ENCODE results near the gene PROSER1.
"Not testable (repeated sequence)": the region's sequence is repeated elsewhere in the genome, so short reads cannot be mapped to it uniquely, and the experiment has no call there.

PROSER1 gene

DNA sequence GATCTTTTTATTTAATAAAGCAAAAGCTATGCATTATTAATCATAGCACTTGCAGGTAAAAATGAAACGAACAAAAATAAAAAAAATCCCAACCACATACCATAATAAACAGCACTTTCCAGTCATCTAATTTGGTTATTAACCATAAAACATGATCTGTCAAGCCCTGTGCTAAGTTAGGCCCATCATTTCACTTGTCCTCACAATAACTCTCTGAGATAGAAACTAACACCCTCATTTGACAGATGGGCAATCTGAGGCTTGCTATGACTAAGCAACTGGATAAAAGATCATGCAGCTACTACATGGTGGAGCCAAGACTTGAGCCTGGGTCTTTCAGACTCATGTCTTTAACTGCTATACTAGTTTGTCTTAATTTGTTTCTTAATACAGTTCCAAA is 21.8 kb downstream of the PROSER1 start:
- Mint-ChIP-seq H3K27me3 (no peaks in the 10 kb centered on the region), H3K9me3 (no peaks in the 10 kb centered on the region), H3K4me1 (ENCODE audit: low read depth in 2 of 2) (peaks cover 2 to 14% of the 10 kb centered on the region in 2 donors), H3K36me3 (ENCODE audit: insufficient read depth) (peaks cover 84% of the 10 kb centered on the region), H3K27ac (peak overlapping the region in 1 of 2 donors; percentile 20), H3K4me3 (no peak overlapping the region)
- ATAC-seq (replicated peaks) (peak; percentile 62), DNase-seq (no peak)

DNA sequence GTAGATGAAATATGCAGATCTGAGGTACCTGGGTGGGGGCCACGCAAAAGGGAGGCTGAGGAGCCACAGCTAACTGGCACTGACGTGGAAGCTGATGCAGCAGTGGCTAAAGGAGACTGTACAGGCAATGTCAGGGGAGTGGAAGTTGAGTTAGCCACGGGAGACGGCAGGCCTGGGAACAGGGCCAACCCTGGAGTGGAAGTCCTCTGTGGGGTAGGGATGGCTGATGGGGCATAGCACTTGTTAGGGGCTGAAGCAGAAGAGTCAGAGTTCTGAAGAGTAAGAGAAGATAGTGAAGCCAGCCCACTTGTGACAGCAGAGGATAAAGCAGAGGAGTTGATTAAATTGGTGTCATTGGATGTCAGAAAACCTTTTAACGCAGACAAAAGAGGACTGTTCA is 24.4 kb downstream of the PROSER1 start:
- H3K4me1 Mint-ChIP-seq (ENCODE audit: low read depth in 2 of 2): peaks cover 2 to 12% of the 10 kb centered on the region in 2 donors
- no peaks in the 10 kb centered on the region for H3K9me3 Mint-ChIP-seq
- ATAC-seq (replicated peaks): no peak
- no peak for DNase-seq
- H3K27me3 Mint-ChIP-seq: no peaks in the 10 kb centered on the region
- no peak overlapping the region for H3K27ac Mint-ChIP-seq
- peaks cover 66% of the 10 kb centered on the region for H3K36me3 Mint-ChIP-seq (ENCODE audit: insufficient read depth)
- H3K4me3 Mint-ChIP-seq: no peak overlapping the region

DNA sequence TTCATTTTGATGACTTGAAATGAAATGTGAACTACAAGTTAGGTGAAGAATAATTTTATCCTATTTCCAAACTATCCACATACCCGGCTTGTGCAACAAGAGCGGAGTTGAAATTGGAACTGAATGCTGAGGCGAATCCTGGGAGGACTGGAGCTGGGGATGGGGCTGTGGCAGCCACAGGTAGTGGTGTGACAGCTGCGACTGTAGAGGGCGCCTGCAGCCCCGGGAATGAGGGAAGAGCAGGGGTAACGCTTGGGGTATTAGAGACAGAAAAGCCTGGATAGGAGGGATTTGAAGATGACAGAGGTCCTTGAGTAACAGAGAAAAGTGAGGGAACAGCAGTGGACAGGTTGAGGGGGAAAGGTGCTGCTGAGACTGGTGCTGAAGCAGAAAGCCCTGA is 25.3 kb downstream of the PROSER1 start:
- no peak overlapping the region for H3K4me3 Mint-ChIP-seq
- H3K36me3 Mint-ChIP-seq (ENCODE audit: insufficient read depth): peaks cover 60% of the 10 kb centered on the region
- H3K9me3 Mint-ChIP-seq: no peaks in the 10 kb centered on the region
- H3K27me3 Mint-ChIP-seq: no peaks in the 10 kb centered on the region
- H3K4me1 Mint-ChIP-seq (ENCODE audit: low read depth in 2 of 2): peaks cover 2 to 4% of the 10 kb centered on the region in 2 donors
- ATAC-seq (replicated peaks): no peak
- peak overlapping the region in 1 of 2 donors; percentile 84 for H3K27ac Mint-ChIP-seq
- no peak for DNase-seq

DNA sequence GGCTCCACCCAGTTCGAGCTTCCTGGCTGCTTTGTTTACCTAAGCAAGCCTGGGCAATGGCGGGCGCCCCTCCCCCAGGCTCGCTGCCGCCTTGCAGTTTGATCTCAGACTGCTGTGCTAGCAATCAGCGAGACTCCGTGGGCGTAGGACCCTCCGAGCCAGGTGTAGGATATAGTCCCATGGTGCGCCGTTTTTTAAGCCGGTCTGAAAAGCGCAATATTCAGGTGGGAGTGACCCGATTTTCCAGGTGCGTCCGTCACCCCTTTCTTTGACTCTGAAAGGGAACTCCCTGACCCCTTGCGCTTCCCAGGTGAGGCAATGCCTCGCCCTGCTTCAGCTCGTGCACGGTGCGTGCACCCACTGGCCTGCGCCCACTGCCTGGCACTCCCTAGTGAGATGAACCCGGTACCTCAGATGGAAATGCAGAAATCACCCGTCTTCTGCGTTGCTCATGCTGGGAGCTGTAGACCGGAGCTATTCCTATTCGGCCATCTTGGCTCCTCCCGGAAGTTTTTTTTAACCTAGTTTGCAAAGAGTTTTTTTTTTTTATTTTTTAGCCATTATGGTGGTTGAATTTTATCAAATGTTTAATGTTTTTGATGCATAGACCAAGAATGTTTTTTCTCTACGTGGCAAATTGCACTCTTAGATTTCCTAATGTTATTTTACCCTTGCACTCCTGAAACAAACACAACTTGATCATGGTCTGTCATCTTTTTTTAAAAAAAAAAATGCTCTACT is 31.3 kb downstream of the PROSER1 start:
- H3K27me3 Mint-ChIP-seq; DNase-seq; H3K9me3 Mint-ChIP-seq; H3K27ac Mint-ChIP-seq; ATAC-seq (replicated peaks); H3K4me1 Mint-ChIP-seq (ENCODE audit: low read depth in 2 of 2): not testable (repeated sequence)
- peaks cover 12% of the 10 kb centered on the region for H3K36me3 Mint-ChIP-seq (ENCODE audit: insufficient read depth)
- H3K4me3 Mint-ChIP-seq: peak overlapping the region in 1 of 2 donors; percentile 55

DNA sequence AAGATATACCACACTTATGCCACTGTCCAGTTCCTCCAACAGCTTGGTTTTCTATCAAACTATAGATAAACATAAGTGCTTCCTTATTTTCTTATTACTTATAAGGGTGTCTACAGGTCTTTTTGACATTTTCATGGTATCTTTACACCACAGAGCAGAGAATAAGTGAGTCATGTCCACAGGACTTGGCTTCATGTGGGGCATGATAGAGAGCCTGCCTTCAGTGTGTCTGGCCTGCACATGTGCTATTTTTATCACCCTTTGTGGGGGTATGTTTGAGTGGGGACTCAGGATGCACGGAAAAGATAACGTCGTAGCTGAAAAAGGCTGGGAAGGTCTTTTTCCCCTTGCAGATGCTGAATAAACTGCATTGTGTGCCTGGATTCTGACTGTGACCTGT is 39.1 kb downstream of the PROSER1 start:
- Mint-ChIP-seq H3K27me3 (no peaks in the 10 kb centered on the region), H3K4me3 (no peak overlapping the region), H3K27ac (no peak overlapping the region), H3K9me3 (no peaks in the 10 kb centered on the region), H3K4me1 (ENCODE audit: low read depth in 2 of 2) (no peaks in the 10 kb centered on the region), H3K36me3 (ENCODE audit: insufficient read depth) (no peaks in the 10 kb centered on the region)
- no peak for DNase-seq
- no peak for ATAC-seq (replicated peaks)

DNA sequence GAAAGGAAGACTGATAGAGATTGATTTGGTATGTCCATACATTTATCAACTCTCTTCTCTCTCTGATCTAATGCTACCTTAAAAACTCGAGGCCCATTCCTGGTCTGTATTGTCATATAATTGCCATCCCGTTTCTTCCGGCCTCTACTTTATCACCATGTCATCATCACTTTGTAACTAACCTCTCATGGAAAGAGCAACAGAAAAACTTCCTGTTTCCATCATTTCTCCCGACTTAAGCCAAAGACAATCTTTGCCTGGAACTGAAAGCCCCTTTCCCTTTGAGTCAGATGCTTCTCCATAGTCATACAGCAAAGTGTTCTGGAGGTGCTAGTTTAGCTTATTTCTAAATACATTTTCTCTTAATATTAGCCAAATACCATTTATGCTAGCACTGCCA is 44.5 kb downstream of the PROSER1 start:
- ATAC-seq (replicated peaks) (no peak), DNase-seq (no peak)
- no peaks in the 10 kb centered on the region for H3K4me1 Mint-ChIP-seq (ENCODE audit: low read depth in 2 of 2)
- no peak overlapping the region for H3K27ac Mint-ChIP-seq
- H3K9me3 Mint-ChIP-seq: no peaks in the 10 kb centered on the region
- H3K36me3 Mint-ChIP-seq (ENCODE audit: insufficient read depth): no peaks in the 10 kb centered on the region
- no peaks in the 10 kb centered on the region for H3K27me3 Mint-ChIP-seq
- no peak overlapping the region for H3K4me3 Mint-ChIP-seq

DNA sequence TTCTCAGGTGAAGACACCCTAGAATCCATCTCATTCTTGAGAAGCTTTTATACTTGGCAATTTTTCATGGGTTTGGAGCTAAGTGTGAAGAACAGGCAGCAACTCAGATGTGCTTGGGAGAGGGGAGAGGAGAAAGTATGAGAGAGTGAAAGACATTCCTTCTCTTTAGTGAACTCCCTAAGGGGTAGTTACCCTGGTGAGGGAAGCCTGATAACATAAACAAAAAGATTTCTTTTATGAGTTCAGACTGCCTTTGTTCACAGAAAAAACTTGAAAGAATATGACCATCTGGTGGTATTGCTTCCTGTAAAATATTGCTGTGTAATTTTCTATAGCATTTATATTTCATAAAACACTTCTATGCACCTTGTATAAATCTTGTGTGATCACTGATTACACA is 47.2 kb downstream of the PROSER1 start, which contains the start of gene STOML3:
STOML3 (minus strand) TSS at position 139 of the 400 bp plus-strand sequence; CDS start at position 29, 110 bp downstream.
- Mint-ChIP-seq H3K36me3 (ENCODE audit: insufficient read depth) (no peaks in the 10 kb centered on the region), H3K4me3 (no peak within 1 kb of the TSS), H3K27me3 (no peaks in the 10 kb centered on the region), H3K27ac (no peak within 1 kb of the TSS), H3K4me1 (ENCODE audit: low read depth in 2 of 2) (no peaks in the 10 kb centered on the region), H3K9me3 (no peaks in the 10 kb centered on the region)
- DNase-seq (no peak), ATAC-seq (replicated peaks) (no peak)

DNA sequence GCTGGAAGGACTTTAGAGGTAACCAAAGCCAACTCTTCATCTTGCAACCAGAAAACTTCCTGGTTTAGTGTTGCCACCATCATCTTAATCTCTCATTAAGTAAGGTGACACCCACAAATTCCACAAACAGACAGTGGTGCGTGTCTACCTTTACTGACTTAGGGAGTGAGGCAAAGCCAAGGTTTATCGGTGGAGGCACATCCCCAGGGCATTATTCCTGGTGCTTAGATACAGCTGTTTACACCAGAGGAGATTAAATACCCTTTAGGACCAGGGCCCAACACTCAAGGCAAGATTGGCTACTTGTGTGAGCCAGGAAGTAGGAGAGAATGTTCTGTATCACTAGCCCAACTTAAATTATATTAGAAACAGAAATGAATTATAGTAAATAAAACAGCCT is 56.8 kb downstream of the PROSER1 start:
- H3K27me3 Mint-ChIP-seq: peaks cover 11 to 21% of the 10 kb centered on the region in 2 donors
- H3K4me1 Mint-ChIP-seq (ENCODE audit: low read depth in 2 of 2): no peaks in the 10 kb centered on the region
- ATAC-seq (replicated peaks) (no peak), DNase-seq (no peak)
- H3K27ac Mint-ChIP-seq: no peak overlapping the region
- peaks cover 6 to 8% of the 10 kb centered on the region in 2 donors for H3K9me3 Mint-ChIP-seq
- no peaks in the 10 kb centered on the region for H3K36me3 Mint-ChIP-seq (ENCODE audit: insufficient read depth)
- H3K4me3 Mint-ChIP-seq: no peak overlapping the region

DNA sequence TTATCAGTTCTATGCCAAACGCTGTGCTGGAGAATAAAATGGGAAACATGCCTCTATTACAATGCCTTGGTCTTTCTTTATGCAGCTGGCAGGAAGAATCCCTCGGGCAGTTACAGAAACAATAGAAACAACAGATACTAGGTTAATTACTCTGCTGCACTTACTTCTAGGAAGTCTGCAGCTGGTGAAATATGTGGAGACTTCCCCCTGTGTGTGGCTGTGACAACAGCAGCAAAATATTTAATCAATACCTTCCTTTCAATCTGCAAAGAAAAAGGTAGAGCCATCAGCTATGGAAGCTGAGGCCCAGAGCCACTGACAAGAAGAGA is 57.2 kb downstream of the PROSER1 start:
- peaks cover 6 to 8% of the 10 kb centered on the region in 2 donors for H3K9me3 Mint-ChIP-seq
- H3K4me3 Mint-ChIP-seq: no peak overlapping the region
- no peak overlapping the region for H3K27ac Mint-ChIP-seq
- no peaks in the 10 kb centered on the region for H3K36me3 Mint-ChIP-seq (ENCODE audit: insufficient read depth)
- no peak for ATAC-seq (replicated peaks)
- DNase-seq: no peak
- H3K4me1 Mint-ChIP-seq (ENCODE audit: low read depth in 2 of 2): no peaks in the 10 kb centered on the region
- peaks cover 11 to 21% of the 10 kb centered on the region in 2 donors for H3K27me3 Mint-ChIP-seq

DNA sequence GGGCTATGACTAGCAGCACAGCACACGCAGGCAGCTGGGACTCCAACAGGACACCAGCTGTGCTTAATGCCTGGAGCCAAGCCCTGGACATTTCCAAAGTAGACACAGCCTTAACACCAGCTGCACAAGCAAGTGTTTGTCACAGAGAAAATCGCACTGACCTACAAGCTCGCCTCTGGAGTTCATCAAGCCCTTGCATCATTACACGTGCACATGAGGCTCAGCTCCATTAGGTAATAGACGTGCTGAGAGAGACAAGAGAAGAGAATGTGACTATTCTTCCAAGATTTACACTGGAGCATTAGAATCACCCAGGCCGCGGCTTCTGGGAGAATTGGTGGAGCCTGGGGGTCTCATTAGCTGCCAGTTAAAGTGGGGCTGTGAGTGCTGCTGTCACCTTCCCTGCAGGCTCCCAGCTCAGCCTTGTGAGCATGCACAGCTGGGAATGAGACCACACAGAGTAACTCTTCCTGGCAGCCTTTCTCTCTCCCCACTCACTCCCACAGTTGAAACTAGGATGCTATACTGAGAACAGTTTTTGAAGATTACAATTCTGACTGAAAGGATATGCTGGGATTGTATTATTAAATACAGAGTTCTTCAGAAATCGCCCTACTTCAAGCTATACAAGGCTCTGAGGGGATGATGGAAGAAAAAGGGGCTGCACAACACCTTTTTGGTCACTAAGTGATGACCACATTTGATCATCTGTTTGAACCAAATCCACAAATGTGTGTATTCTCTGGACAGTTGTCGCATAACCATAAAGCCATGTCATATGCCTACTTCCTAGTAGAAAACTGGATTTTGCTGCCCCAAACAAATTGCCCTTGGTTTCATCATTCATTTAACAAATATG is 57.8 kb downstream of the PROSER1 start:
- DNase-seq (no peak), ATAC-seq (replicated peaks) (no peak)

DNA sequence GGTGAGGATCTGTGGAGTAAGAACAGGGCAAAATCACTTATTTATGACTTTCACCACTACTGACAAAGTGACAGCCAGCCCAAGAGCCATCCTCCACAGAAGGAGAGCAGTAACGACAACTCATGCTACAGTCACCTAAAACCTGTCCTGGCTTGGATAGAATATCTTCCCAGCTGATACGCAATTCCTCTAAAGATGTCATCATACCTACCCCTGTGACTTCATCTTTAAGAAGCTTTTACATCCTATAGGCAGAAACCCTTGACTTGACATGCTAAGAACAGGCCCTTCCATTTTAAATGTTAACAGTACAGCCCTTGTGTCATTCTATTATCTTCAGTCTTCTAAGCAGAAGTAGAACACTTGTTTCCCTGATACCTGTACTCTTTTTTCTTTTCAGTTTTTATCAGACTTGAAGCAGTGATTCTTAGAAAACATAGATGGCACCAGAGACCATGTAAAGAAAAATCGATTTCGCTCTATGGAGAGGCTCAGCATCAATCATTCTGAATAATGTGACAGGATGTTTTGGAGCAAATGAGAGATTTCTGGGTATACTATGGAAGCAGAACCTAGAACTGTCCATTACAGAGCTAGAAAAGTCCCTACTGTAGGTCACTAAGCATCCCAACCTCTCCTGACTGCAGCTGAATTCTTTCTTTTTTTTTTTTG is 67.4 kb downstream of the PROSER1 start:
- peaks cover 5 to 38% of the 10 kb centered on the region in 2 donors for H3K27me3 Mint-ChIP-seq
- no peaks in the 10 kb centered on the region for H3K4me1 Mint-ChIP-seq (ENCODE audit: low read depth in 2 of 2)
- no peaks in the 10 kb centered on the region for H3K36me3 Mint-ChIP-seq (ENCODE audit: insufficient read depth)
- ATAC-seq (replicated peaks): no peak
- no peak overlapping the region for H3K27ac Mint-ChIP-seq
- no peak for DNase-seq
- H3K4me3 Mint-ChIP-seq: no peak overlapping the region
- H3K9me3 Mint-ChIP-seq: no peaks in the 10 kb centered on the region

More for the DNA sequence above, 57.8 kb downstream of the PROSER1 start:
- H3K4me1 Mint-ChIP-seq (ENCODE audit: low read depth in 2 of 2): no peaks in the 10 kb centered on the region
- no peaks in the 10 kb centered on the region for H3K36me3 Mint-ChIP-seq (ENCODE audit: insufficient read depth)
- H3K4me3 Mint-ChIP-seq: no peak overlapping the region
- H3K27ac Mint-ChIP-seq: no peak overlapping the region
- peaks cover 11 to 21% of the 10 kb centered on the region in 2 donors for H3K27me3 Mint-ChIP-seq
- H3K9me3 Mint-ChIP-seq: peaks cover 6 to 8% of the 10 kb centered on the region in 2 donors

DNA sequence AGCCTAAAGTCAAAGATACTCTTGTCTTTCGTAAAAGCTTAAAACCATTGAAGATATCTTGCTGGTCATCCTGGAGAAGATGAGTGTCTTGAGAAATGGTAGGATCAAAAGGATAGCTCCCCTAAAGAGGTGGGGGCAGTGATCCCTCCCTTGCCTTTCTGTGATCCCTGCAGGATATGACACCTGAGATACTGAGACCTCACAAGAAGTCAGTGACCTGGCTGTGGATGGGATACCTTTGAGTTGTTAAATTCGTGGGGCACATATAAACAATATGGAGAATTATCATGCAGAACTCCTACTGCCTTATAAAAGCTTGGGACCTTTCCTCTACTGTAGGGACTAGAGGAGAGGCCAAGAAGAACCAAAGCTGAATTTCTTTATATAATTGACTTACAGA is 68.7 kb downstream of the PROSER1 start:
- Mint-ChIP-seq H3K27ac (no peak overlapping the region), H3K9me3 (no peaks in the 10 kb centered on the region), H3K4me3 (no peak overlapping the region), H3K4me1 (ENCODE audit: low read depth in 2 of 2) (no peaks in the 10 kb centered on the region), H3K27me3 (peaks cover 14 to 52% of the 10 kb centered on the region in 2 donors), H3K36me3 (ENCODE audit: insufficient read depth) (no peaks in the 10 kb centered on the region)
- DNase-seq (no peak), ATAC-seq (replicated peaks) (no peak)

DNA sequence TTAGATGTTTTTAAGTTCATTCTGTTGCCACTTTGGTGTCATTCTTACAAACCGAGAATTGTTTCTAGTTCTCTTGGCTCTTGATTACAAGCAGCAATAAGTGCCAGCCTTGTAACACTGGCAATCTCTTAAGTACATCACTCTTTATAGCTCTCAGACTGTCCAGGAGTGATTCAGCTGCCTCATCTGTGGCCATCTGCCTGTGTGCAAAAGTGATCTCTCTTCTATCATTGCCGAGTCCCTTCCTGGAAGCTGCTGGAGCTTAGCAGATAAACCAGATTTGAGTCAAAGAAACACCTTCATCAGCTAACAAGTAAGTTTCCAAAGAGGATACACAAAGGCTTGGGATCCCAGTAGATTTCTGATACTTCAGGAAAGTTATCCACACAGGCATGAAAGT is 70.4 kb downstream of the PROSER1 start:
- Mint-ChIP-seq H3K4me1 (ENCODE audit: low read depth in 2 of 2) (no peaks in the 10 kb centered on the region), H3K4me3 (no peak overlapping the region), H3K36me3 (ENCODE audit: insufficient read depth) (no peaks in the 10 kb centered on the region), H3K9me3 (no peaks in the 10 kb centered on the region), H3K27ac (no peak overlapping the region), H3K27me3 (peaks cover 18 to 51% of the 10 kb centered on the region in 2 donors)
- no peak for DNase-seq
- no peak for ATAC-seq (replicated peaks)
